ENCODE results near the gene IQCN.
A peak's percentile ranks its signal among the peaks of the same experiment; 100 is the strongest.

IQCN gene, protein sequence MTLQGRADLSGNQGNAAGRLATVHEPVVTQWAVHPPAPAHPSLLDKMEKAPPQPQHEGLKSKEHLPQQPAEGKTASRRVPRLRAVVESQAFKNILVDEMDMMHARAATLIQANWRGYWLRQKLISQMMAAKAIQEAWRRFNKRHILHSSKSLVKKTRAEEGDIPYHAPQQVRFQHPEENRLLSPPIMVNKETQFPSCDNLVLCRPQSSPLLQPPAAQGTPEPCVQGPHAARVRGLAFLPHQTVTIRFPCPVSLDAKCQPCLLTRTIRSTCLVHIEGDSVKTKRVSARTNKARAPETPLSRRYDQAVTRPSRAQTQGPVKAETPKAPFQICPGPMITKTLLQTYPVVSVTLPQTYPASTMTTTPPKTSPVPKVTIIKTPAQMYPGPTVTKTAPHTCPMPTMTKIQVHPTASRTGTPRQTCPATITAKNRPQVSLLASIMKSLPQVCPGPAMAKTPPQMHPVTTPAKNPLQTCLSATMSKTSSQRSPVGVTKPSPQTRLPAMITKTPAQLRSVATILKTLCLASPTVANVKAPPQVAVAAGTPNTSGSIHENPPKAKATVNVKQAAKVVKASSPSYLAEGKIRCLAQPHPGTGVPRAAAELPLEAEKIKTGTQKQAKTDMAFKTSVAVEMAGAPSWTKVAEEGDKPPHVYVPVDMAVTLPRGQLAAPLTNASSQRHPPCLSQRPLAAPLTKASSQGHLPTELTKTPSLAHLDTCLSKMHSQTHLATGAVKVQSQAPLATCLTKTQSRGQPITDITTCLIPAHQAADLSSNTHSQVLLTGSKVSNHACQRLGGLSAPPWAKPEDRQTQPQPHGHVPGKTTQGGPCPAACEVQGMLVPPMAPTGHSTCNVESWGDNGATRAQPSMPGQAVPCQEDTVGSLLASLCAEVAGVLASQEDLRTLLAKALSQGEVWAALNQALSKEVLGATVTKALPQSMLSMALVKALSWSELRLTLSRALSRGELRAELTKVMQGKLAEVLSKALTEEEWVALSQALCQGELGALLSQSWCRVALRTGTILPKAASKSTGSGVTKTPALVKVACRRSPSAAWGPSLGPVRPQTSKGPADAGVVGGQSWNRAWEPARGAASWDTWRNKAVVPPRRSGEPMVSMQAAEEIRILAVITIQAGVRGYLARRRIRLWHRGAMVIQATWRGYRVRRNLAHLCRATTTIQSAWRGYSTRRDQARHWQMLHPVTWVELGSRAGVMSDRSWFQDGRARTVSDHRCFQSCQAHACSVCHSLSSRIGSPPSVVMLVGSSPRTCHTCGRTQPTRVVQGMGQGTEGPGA (N-terminal part only)

DNA sequence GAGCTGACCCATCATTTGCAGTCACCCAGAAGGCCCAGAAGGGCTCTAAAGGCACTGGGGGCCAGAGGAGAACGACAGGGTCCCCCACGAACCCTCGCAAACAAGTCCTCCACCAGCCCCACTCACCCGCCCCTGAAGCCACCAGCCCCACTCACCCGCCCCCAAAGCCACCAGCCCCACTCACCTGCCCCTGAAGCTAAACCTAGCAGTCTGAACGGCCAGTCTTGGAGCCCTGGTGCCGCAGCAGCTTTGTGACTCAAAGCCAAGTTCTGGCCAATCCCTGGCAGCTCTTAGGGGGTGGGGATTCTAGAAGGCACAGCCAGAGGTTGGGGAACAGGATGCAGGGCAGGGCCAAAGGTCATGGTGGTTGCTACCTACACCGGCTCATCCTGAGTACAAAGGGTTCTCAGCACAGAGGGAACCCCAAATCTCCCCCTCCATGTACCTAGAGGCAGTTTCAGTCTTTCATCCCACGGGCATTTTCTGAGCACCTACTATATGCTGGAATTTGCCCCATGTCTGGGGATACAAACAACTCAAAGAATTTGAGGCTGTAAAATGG, at the start of gene IQCN:
Gene IQCN (minus strand): TSS at position 234 of the 562 bp plus-strand sequence. CDS start 4,974 bp downstream, outside the sequence.
- no peak for DNase-seq

DNA sequence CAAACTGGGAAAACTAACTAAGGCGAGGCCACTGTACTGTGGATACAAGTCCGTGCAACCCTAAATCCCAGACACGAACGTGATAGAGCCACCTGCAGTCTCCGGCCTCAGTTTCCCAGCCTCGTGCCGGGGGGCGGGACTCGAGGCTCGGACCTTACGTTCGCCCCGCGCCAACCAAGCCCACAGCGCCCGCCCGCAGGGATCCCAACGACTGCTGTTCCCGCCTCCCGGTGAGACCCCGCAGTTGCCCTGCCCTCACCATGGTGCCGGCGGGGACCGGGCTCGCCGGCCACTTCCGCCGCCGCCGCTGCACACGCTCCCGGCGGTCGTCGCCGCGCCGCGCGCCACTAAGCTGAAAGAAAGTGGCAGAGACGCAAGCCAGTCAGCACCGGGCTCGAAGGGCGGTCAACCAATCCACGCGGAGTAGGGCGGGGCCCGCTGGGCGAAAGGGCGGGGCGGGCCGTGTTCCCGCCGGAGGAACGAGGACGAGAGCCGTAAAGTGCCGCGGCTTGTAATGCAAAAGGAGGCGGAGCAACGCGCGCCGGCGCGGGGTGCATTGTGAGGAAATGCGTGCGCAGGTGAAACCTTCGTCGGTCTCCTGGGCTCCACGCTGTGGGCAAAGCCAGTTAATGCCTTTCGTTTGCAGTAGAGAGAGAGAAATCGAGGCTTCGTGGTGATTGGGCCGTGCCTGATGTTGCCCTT, 48.7 kb upstream of the IQCN start, which contains the start of gene LSM4:
Gene LSM4 (minus strand): TSS at position 318 of the 702 bp plus-strand sequence. CDS start 56 bp downstream, at position 262.
- peak; percentile 92 for DNase-seq

- no peak for DNase-seq
Measured at GRCh38 chr19:18322318-18322758, 48.1 kb upstream of the IQCN start.

- no peak for DNase-seq
Measured at GRCh38 chr19:18321734-18322102, 47.5 kb upstream of the IQCN start.

GRCh38 chr19:18320865-18321733, 46.8 kb upstream of the IQCN start:
- no peak for DNase-seq

DNA sequence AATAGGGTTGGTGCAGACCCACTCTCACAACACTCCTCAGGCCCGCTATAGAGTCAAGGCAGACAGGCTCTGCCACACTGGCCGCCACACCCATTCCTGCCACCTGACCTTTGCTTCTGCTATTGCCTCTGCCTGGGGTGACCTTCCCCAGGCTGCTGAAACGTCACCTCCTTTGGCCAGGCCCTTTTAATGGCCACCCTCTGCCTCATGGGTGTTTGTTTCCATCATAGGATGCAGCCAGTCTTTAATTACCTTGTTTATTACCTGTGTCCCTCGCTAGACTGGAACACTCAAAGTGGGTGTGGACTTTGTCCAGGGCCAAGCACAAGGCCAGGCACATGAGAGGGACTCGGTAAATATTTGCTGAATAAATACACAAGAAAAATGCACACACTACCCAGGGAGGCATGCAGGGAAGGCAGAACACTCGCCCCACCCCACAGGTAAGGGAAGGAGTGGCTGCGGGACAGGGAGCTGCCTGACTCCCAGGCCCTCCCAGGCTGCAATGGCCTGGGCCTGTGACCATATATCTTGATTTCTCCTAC, 45.4 kb upstream of the IQCN start:
- DNase-seq: no peak

GRCh38 chr19:18317961-18318800, 43.9 kb upstream of the IQCN start:
- DNase-seq: no peak

DNA sequence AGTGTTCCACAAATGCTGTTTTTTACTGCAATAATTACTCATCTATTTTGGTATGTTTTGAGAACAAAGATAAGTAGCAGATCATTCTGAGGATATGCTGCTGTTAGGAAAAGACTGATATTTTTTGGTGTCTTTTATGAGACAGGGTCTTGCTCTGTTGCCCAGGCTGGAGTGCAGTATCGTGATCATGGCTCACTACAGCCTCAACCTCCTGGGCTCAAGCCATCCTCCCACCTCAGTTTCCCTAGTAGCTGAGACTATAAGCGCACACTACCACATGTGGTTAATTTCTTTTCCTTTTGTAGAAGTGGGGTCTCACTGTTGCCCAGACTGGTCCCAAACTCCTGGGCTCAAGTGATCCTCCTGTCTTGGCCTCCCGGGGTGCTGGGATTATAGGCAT, 39.1 kb upstream of the IQCN start:
- no peak for DNase-seq

- no peak for DNase-seq
Measured at GRCh38 chr19:18312092-18312534, 37.9 kb upstream of the IQCN start.

- no peak for DNase-seq
Measured at GRCh38 chr19:18311502-18312091, 37.3 kb upstream of the IQCN start.

DNA sequence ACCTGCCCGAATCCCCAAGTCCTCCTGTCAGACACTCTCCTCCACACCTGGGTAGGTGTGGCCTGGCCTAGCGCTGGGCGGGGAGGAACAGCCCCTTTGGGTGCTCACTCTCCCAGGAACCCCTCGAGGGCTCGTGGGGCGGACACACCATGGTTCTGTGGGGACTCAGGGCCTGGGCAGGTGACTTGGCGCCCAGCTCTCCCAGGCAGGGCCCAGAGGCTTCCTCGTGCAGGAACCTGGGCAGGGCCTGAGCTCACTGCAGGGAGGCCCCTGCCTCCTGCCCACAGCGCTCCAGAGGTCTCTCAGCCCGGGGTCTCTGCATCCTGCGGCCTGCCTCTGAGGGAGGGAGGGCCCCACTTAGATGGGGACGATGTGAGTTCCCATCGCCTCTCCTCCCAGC, 36.7 kb upstream of the IQCN start:
- no peak for DNase-seq

- no peak for DNase-seq
Measured at GRCh38 chr19:18310118-18310909, 36.1 kb upstream of the IQCN start.

- DNase-seq: no peak
Measured at GRCh38 chr19:18309525-18310064, 35.3 kb upstream of the IQCN start.

DNA sequence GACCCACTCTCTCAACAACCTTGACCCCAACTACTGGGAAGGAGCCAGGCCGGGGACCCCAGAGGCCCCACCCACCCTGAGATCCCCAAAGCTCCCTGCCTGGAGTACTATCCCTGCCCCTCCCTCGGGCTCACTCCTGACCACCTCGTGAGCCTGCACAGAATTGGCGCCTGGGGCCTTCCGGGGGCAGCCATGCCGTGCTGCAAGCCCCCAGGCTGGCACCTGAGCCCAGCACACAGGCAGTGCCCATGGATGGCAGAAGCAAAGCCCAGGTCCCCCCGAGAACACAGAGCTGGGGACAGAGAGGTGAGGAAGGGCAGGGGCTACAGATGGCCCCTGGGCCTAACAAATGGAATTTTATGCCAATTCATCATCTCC, 34.7 kb upstream of the IQCN start:
- no peak for DNase-seq

GRCh38 chr19:18308051-18308947, 34.0 kb upstream of the IQCN start:
- DNase-seq: no peak

GRCh38 chr19:18307271-18307681, 33.0 kb upstream of the IQCN start:
- no peak for DNase-seq

GRCh38 chr19:18306888-18307260, 32.6 kb upstream of the IQCN start:
- DNase-seq: no peak
